ENCODE data around the gene CIAO2B. TPM values are rescaled to one million over a fixed set of nuclear protein-coding genes. Genes with fewer than 3 reads are reported as not detected.
A peak's percentile ranks its signal among the peaks of the same experiment; 100 is the strongest.
"Not testable (repeated sequence)": the region's sequence is repeated elsewhere in the genome, so short reads cannot be mapped to it uniquely, and the experiment has no call there.

Gene CIAO2B
- total RNA-seq, 1 donor: 97.4 TPM

- Histone ChIP-seq H3K27me3 (ENCODE audit: insufficient read depth, low read length) (no peaks in the 10 kb centered on the region), H3K79me2 (ENCODE audit: insufficient read depth, low read length) (peaks cover 61% of the 10 kb centered on the region), H3K4me2 (ENCODE audit: insufficient read depth, low read length) (no peak overlapping the region), H3K4me1 (ENCODE audit: insufficient read depth, low read length) (peaks cover 18% of the 10 kb centered on the region), H4K20me1 (ENCODE audit: insufficient read depth, low read length) (peaks cover 43% of the 10 kb centered on the region), H3K9me3 (ENCODE audit: low read depth, low read length) (no peaks in the 10 kb centered on the region), H3K36me3 (ENCODE audit: insufficient read depth, low read length) (peaks cover 36% of the 10 kb centered on the region), H3K4me3 (ENCODE audit: insufficient read depth, low read length) (no peak overlapping the region), H3K27ac (ENCODE audit: low read depth, low read length) (no peak overlapping the region), H2AFZ (ENCODE audit: low read length) (no peak overlapping the region)
- peak; percentile 88 for DNase-seq (ENCODE audit: insufficient read length, low spot score, missing footprints)
- TF ChIP-seq CTCF (IDR thresholded peaks at IDR 0.05; ENCODE audit: extremely low read depth, low read depth, low read length): no peak
Observed at GRCh38 chr16:66936889-66937554, 2.8 kb upstream of the CIAO2B start.

- Histone ChIP-seq H3K36me3 (ENCODE audit: insufficient read depth, low read length) (peaks cover 31% of the 10 kb centered on the region), H2AFZ (ENCODE audit: low read length) (no peak overlapping the region), H3K9me3 (ENCODE audit: low read depth, low read length) (no peaks in the 10 kb centered on the region), H3K79me2 (ENCODE audit: insufficient read depth, low read length) (peaks cover 61% of the 10 kb centered on the region), H3K4me1 (ENCODE audit: insufficient read depth, low read length) (peaks cover 18% of the 10 kb centered on the region), H3K27me3 (ENCODE audit: insufficient read depth, low read length) (no peaks in the 10 kb centered on the region), H4K20me1 (ENCODE audit: insufficient read depth, low read length) (peaks cover 43% of the 10 kb centered on the region), H3K4me3 (ENCODE audit: insufficient read depth, low read length) (peak overlapping the region; percentile 90), H3K27ac (ENCODE audit: low read depth, low read length) (no peak overlapping the region), H3K4me2 (ENCODE audit: insufficient read depth, low read length) (peak overlapping the region; percentile 82)
- TF ChIP-seq CTCF (IDR thresholded peaks at IDR 0.05; ENCODE audit: extremely low read depth, low read depth, low read length): no peak
- DNase-seq (ENCODE audit: insufficient read length, low spot score, missing footprints): peak; percentile 41
Observed at GRCh38 chr16:66936462-66936861, 2.3 kb upstream of the CIAO2B start.

DNA sequence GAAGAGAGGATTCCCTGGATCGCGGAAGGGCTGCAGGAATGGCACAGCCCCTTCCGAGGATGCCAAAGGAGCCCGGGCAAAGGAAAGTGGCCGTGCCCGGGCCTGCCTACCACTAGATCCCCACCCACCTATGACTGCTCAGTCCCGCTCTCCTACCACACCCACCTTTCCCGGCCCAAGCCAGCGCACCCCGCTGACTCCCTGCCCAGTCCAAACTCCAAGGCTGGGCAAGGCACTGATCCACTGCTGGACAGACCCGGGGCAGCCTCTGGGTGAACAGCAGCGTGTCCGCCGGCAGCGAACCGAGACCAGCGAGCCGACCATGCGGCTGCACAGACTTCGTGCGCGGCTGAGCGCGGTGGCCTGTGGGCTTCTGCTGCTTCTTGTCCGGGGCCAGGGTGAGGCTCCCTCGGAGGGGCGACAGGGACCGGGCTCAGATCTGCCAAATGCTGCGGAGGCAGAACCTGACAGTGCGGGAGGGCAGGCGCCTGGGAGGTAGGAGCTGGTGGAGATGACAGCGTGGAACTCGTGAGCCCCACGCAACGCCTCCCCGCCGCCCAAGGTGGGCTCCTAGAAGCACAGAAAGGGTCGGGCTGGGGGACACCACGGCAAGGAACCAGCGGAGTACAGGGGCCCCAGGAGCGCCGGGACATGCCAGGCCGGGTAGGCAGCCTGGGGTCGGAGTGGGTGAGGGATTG lies 1.3 kb upstream of the CIAO2B start, which contains the start of gene CES2:
TSS of gene CES2 (plus strand) at position 203 of the 698 bp plus-strand sequence. CDS start at position 323, 120 bp downstream.
- Histone ChIP-seq H3K9me3 (ENCODE audit: low read depth, low read length) (no peaks in the 10 kb centered on the region), H3K4me1 (ENCODE audit: insufficient read depth, low read length) (peaks cover 18% of the 10 kb centered on the region), H3K36me3 (ENCODE audit: insufficient read depth, low read length) (peaks cover 21% of the 10 kb centered on the region), H4K20me1 (ENCODE audit: insufficient read depth, low read length) (peaks cover 35% of the 10 kb centered on the region), H3K4me2 (ENCODE audit: insufficient read depth, low read length) (peak within 1 kb of the TSS; percentile 82), H3K27me3 (ENCODE audit: insufficient read depth, low read length) (no peaks in the 10 kb centered on the region), H3K27ac (ENCODE audit: low read depth, low read length) (peak within 1 kb of the TSS; percentile 95), H3K4me3 (ENCODE audit: insufficient read depth, low read length) (peak within 1 kb of the TSS; percentile 90), H2AFZ (ENCODE audit: low read length) (peak within 1 kb of the TSS; percentile 96), H3K79me2 (ENCODE audit: insufficient read depth, low read length) (peaks cover 61% of the 10 kb centered on the region)
- DNase-seq (ENCODE audit: insufficient read length, low spot score, missing footprints): peak; percentile 92
- no peak for TF ChIP-seq CTCF (IDR thresholded peaks at IDR 0.05; ENCODE audit: extremely low read depth, low read depth, low read length)

DNA sequence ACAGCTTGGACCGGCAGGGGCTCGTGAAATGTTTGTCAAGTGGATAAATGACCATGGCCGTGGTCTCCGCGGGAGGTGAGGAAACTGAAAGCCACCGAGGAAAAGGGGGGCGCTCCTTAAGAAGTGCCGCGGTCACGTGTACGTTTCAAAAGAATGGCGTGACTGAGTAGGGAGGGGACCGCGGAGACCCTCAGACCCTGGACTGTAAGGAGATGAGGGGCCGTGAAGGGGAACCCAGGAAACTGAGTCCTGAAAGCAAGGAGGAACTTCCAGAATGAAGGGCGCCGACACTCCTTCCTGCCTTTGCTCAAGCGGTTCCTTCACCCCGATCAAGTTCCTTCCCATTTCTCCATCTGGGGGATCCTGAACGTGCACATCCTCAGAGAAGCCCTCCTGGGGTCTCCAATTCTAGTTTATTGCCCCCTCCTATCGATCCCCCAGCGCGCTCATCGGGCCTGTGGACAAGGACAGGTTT lies 674 bp upstream of the CIAO2B start:
- H3K4me3 ChIP-seq (ENCODE audit: insufficient read depth, low read length): peak overlapping the region; percentile 90
- not testable (repeated sequence) for H3K9me3 ChIP-seq (ENCODE audit: low read depth, low read length); DNase-seq (ENCODE audit: insufficient read length, low spot score, missing footprints); H3K27me3 ChIP-seq (ENCODE audit: insufficient read depth, low read length)
- peaks cover 18% of the 10 kb centered on the region for H3K4me1 ChIP-seq (ENCODE audit: insufficient read depth, low read length)
- H3K27ac ChIP-seq (ENCODE audit: low read depth, low read length): peak overlapping the region; percentile 95
- peaks cover 31% of the 10 kb centered on the region for H4K20me1 ChIP-seq (ENCODE audit: insufficient read depth, low read length)
- peak overlapping the region; percentile 96 for H2AFZ ChIP-seq (ENCODE audit: low read length)
- H3K4me2 ChIP-seq (ENCODE audit: insufficient read depth, low read length): peak overlapping the region; percentile 82
- peaks cover 15% of the 10 kb centered on the region for H3K36me3 ChIP-seq (ENCODE audit: insufficient read depth, low read length)
- H3K79me2 ChIP-seq (ENCODE audit: insufficient read depth, low read length): peaks cover 61% of the 10 kb centered on the region
